OCI-LY7 (cell line): ENCODE data around the gene HTR3A. TPM values are rescaled to one million over a fixed set of nuclear protein-coding genes. Genes with fewer than 3 reads are reported as not detected.

ENCODE experiments used
- BruUV-seq: library from RNA; stranded (reverse); fragments of 400-500 nt; replicated peaks from 2 replicates; lab custom pipeline; 2021; lab: Mats Ljungman, UMichigan
- CTCF ChIA-PET: fragments of 300-600 bp; sonication (Branson Sonifier 250); formaldehyde crosslinking; loops from one replicate; lab custom pipeline; 2022; ENCODE audit warnings: antibody characterized with exemption; ENCODE audit not compliant: unreplicated experiment; lab: Charles Lee
- POLR2A ChIA-PET: fragments of 300-600 bp; sonication (Branson Sonifier 250); formaldehyde crosslinking; loops from one replicate; lab custom pipeline; 2022; ENCODE audit warnings: antibody characterized with exemption; lab: Charles Lee
- DNase-seq: peaks from one replicate; pipeline ENCODE4 v3.0.0-alpha.2; 2015; ENCODE audit warnings: low spot score
- H2AFZ ChIP-seq: fragments of 200-600 bp; sonication (generic), shearing (Covaris generic); 2 replicates; pipeline ENCODE4 v1.6.1; 2014; ENCODE audit warnings: mild to moderate bottlenecking, antibody characterized with exemption, low read length, moderate library complexity
- H3K27ac ChIP-seq: fragments of 200-600 bp; sonication (generic); 2 replicates; pipeline ENCODE4 v1.5.1; 2014; ENCODE audit warnings: mixed run types, low read depth, mild to moderate bottlenecking, moderate library complexity, low read length, inconsistent platforms; ENCODE audit not compliant: poor library complexity, severe bottlenecking
- H3K36me3 ChIP-seq: fragments of 200-600 bp; sonication (generic); 2 replicates; pipeline ENCODE4 v1.6.1; 2014; ENCODE audit warnings: mild to moderate bottlenecking, antibody characterized with exemption, low read length, moderate library complexity, mixed read lengths; ENCODE audit not compliant: insufficient read depth
- H3K4me1 ChIP-seq: fragments of 200-600 bp; sonication (generic); 2 replicates; pipeline ENCODE4 v1.5.1; 2014; ENCODE audit warnings: mild to moderate bottlenecking, low read length; ENCODE audit not compliant: insufficient read depth, poor library complexity, severe bottlenecking
- H3K4me2 ChIP-seq: fragments of 200-600 bp; sonication (generic); 2 replicates; pipeline ENCODE4 v1.6.1; 2014; ENCODE audit warnings: mild to moderate bottlenecking, low read length
- H3K4me3 ChIP-seq: fragments of 200-600 bp; sonication (generic); 2 replicates; pipeline ENCODE4 v1.5.1; 2014; ENCODE audit warnings: mild to moderate bottlenecking, low read depth, low read length; ENCODE audit not compliant: poor library complexity, severe bottlenecking
- H3K79me2 ChIP-seq: fragments of 200-600 bp; sonication (generic); 2 replicates; pipeline ENCODE4 v1.6.1; 2016; ENCODE audit warnings: low read depth, mild to moderate bottlenecking, low read length, moderate library complexity, mixed read lengths; ENCODE audit not compliant: insufficient read depth
- H3K9me2 ChIP-seq: fragments of 200-600 bp; sonication (generic); 2 replicates; pipeline ENCODE4 v1.6.1; 2016; ENCODE audit warnings: mild to moderate bottlenecking, low read length, mixed read lengths; ENCODE audit not compliant: insufficient read depth
- H3K9me3 ChIP-seq: fragments of 200-600 bp; sonication (generic); 2 replicates; pipeline ENCODE4 v1.6.1; 2014; ENCODE audit warnings: mild to moderate bottlenecking, mixed run types, low read length, mixed read lengths
- H4K20me1 ChIP-seq: fragments of 200-600 bp; sonication (generic); 2 replicates; pipeline ENCODE4 v1.6.1; 2014; ENCODE audit warnings: mild to moderate bottlenecking, antibody characterized with exemption, low read length, moderate library complexity, mixed read lengths; ENCODE audit not compliant: insufficient read depth
- CTCF ChIP-seq: fragments of 200-600 bp; sonication (generic); conservative IDR thresholded peaks from 2 replicates; pipeline ENCODE4 v1.5.1; 2014; ENCODE audit warnings: mild to moderate bottlenecking, antibody characterized with exemption, low read length, moderate library complexity, mixed read lengths
- EZH2phosphoT487 ChIP-seq: fragments of 200-600 bp; sonication (generic); IDR thresholded peaks from 2 replicates; pipeline ENCODE4 v1.6.1; 2018; ENCODE audit warnings: low read depth, borderline replicate concordance, mild to moderate bottlenecking, mixed run types, antibody characterized with exemption, low read length, moderate library complexity, mixed read lengths
- intact Hi-C: fragments of 100-400 bp; cut with micrococcal nuclease; formaldehyde crosslinking; loops from one replicate; pipeline ENCODE4 v1.10.0; 2022; ENCODE audit not compliant: unreplicated experiment
- total RNA-seq, 2 experiments: library from RNA; depleted of rRNA in 1 of 2; stranded (reverse); fragments of >200 nt in 1 of 2; shearing (Covaris generic) in 1 of 2; gene quantifications; 2 replicates each; pipeline ENCODE4 v1.2.3, GENCODE V29; 2014 to 2022

Gene HTR3A
- total RNA-seq, 2 experiments from 2014 or later = not detected

GRCh38 chr11:114036958-114037357 lies 62.0 kb downstream of the HTR3A start:
- H3K4me2 ChIP-seq = no peak overlapping the region
- ChIA-PET CTCF (no interaction called here), POLR2A (no interaction called here)
- no peaks in the 10 kb centered on the region for H3K9me2 ChIP-seq
- no peak overlapping the region for H3K4me3 ChIP-seq
- H4K20me1 ChIP-seq = no peaks in the 10 kb centered on the region
- H3K79me2 ChIP-seq = no peaks in the 10 kb centered on the region
- H2AFZ ChIP-seq = no peak overlapping the region
- intact Hi-C loops = loop anchor here (2.0 kb wide), 2 partner anchors 144 to 224 kb away; no protein-coding TSS in a partner anchor
- H3K36me3 ChIP-seq = no peaks in the 10 kb centered on the region
- H3K4me1 ChIP-seq = no peaks in the 10 kb centered on the region
- DNase-seq = no peak
- BruUV-seq = no TSS peak
- TF ChIP-seq CTCF = no peak
- no peak for TF ChIP-seq EZH2phosphoT487
- no peak overlapping the region for H3K27ac ChIP-seq
- no peaks in the 10 kb centered on the region for H3K9me3 ChIP-seq

- DNase-seq = no peak
- POLR2A ChIA-PET = interaction anchor here (0.9 to 1.0 kb wide), 2 partner anchors 9 to 108 kb away, joined by 3 read pairs; no protein-coding TSS in a partner anchor
- H3K27ac ChIP-seq = no peak overlapping the region
- H3K9me2 ChIP-seq = no peaks in the 10 kb centered on the region
- H3K4me1 ChIP-seq = no peaks in the 10 kb centered on the region
- no peaks in the 10 kb centered on the region for H4K20me1 ChIP-seq
- H3K4me2 ChIP-seq = no peak overlapping the region
- no peaks in the 10 kb centered on the region for H3K9me3 ChIP-seq
- no peaks in the 10 kb centered on the region for H3K79me2 ChIP-seq
- H2AFZ ChIP-seq = no peak overlapping the region
- intact Hi-C loops = no loop called here
- CTCF ChIA-PET = no interaction called here
- H3K4me3 ChIP-seq = no peak overlapping the region
- BruUV-seq = no TSS peak
- H3K36me3 ChIP-seq = no peaks in the 10 kb centered on the region
- no peak for TF ChIP-seq CTCF
- TF ChIP-seq EZH2phosphoT487 = no peak
These were observed 64.6 kb downstream of the HTR3A start for GRCh38 chr11:114039551-114039950.

Other genes with a start within 250 kb of the HTR3A start
- 15.9 and 18.9 TPM in 2 replicates for gene ZW10, start 201.4 kb upstream of the HTR3A start, total RNA-seq (2014; rRNA removed; shearing (Covaris generic))
- 19.2 and 19.9 TPM in 2 replicates for gene ZW10, start 201.4 kb upstream of the HTR3A start, total RNA-seq (2022)
- gene CLDN25, start 195.3 kb upstream of the HTR3A start, total RNA-seq (2014; rRNA removed; shearing (Covaris generic)) = not detected in 2 replicates
- not detected in 2 replicates for gene CLDN25, start 195.3 kb upstream of the HTR3A start, total RNA-seq (2022)
- 26.8 and 36.8 TPM in 2 replicates for gene USP28, start 99.5 kb upstream of the HTR3A start, total RNA-seq (2014; rRNA removed; shearing (Covaris generic))
- gene USP28, start 99.5 kb upstream of the HTR3A start, total RNA-seq (2022) = 32.6 and 37.1 TPM in 2 replicates
- not detected in 2 replicates for gene HTR3B, start 70.3 kb upstream of the HTR3A start, total RNA-seq (2014; rRNA removed; shearing (Covaris generic))
- not detected in 2 replicates for gene HTR3B, start 70.3 kb upstream of the HTR3A start, total RNA-seq (2022)
- gene ZBTB16, start 84.6 kb downstream of the HTR3A start, total RNA-seq (2014; rRNA removed; shearing (Covaris generic)) = 0.03 TPM in 1 of 2 replicates, not detected in the other
- gene ZBTB16, start 84.6 kb downstream of the HTR3A start, total RNA-seq (2022) = not detected in 2 replicates